ENCODE data around the gene TFAP2D. TPM values are rescaled to one million over a fixed set of nuclear protein-coding genes. Genes with fewer than 3 reads are reported as not detected.

TFAP2D gene
- total RNA-seq, 1 donor from 2014 or later = not detected

- Mint-ChIP-seq H3K27me3 (ENCODE audit: low read depth) (peaks cover 79% of the 10 kb centered on the region), H3K4me3 (peak within 1 kb of the TSS; percentile 80), H3K27ac (peak within 1 kb of the TSS; percentile 63), H3K9me3 (no peaks in the 10 kb centered on the region), H3K36me3 (no peaks in the 10 kb centered on the region), H3K4me1 (peaks cover 34% of the 10 kb centered on the region)
- no peak for DNase-seq (ENCODE audit: low spot score in 2 of 2, unreplicated experiment in 2 of 2)
- no peak for TF ChIP-seq CTCF (IDR thresholded peaks at IDR 0.05; ENCODE audit: unreplicated experiment)
Measured at GRCh38 chr6:50818673-50819072, 105.3 kb downstream of the TFAP2D start, which contains the start of gene TFAP2B. TSS of gene TFAP2B (plus strand) at chr6:50818871. CDS start at chr6:50818892, 21 bp downstream.

- peak overlapping the region; percentile 63 for H3K27ac Mint-ChIP-seq
- peak overlapping the region; percentile 80 for H3K4me3 Mint-ChIP-seq
- H3K9me3 Mint-ChIP-seq = no peaks in the 10 kb centered on the region
- TF ChIP-seq CTCF (IDR thresholded peaks at IDR 0.05; ENCODE audit: unreplicated experiment) = no peak
- peak in 1 of 2 experiments; percentile 64 for DNase-seq (ENCODE audit: low spot score in 2 of 2, unreplicated experiment in 2 of 2)
- no peaks in the 10 kb centered on the region for H3K36me3 Mint-ChIP-seq
- peaks cover 41% of the 10 kb centered on the region for H3K4me1 Mint-ChIP-seq
- H3K27me3 Mint-ChIP-seq (ENCODE audit: low read depth) = peaks cover 79% of the 10 kb centered on the region
Measured at GRCh38 chr6:50819466-50819903, 106.2 kb downstream of the TFAP2D start.

- Mint-ChIP-seq H3K27ac (peak overlapping the region; percentile 92), H3K27me3 (ENCODE audit: low read depth) (peaks cover 85% of the 10 kb centered on the region)
- DNase-seq (ENCODE audit: low spot score in 2 of 2, unreplicated experiment in 2 of 2) = no peak
Measured at GRCh38 chr6:50819904-50820868, 106.9 kb downstream of the TFAP2D start.

GRCh38 chr6:50820869-50821264 lies 107.5 kb downstream of the TFAP2D start:
- no peaks in the 10 kb centered on the region for H3K36me3 Mint-ChIP-seq
- peaks cover 90% of the 10 kb centered on the region for H3K27me3 Mint-ChIP-seq (ENCODE audit: low read depth)
- H3K9me3 Mint-ChIP-seq = no peaks in the 10 kb centered on the region
- H3K4me3 Mint-ChIP-seq = peak overlapping the region; percentile 80
- peaks cover 53% of the 10 kb centered on the region for H3K4me1 Mint-ChIP-seq
- no peak for TF ChIP-seq CTCF (IDR thresholded peaks at IDR 0.05; ENCODE audit: unreplicated experiment)
- no peak for DNase-seq (ENCODE audit: low spot score in 2 of 2, unreplicated experiment in 2 of 2)
- peak overlapping the region; percentile 92 for H3K27ac Mint-ChIP-seq

More at GRCh38 chr6:50819904-50820868, 106.9 kb downstream of the TFAP2D start:
- Mint-ChIP-seq H3K9me3 (no peaks in the 10 kb centered on the region), H3K4me3 (peak overlapping the region; percentile 80), H3K4me1 (peaks cover 47% of the 10 kb centered on the region), H3K36me3 (no peaks in the 10 kb centered on the region)
- TF ChIP-seq CTCF (IDR thresholded peaks at IDR 0.05; ENCODE audit: unreplicated experiment) = no peak

- H3K4me1 Mint-ChIP-seq = peaks cover 57% of the 10 kb centered on the region
- H3K9me3 Mint-ChIP-seq = no peaks in the 10 kb centered on the region
- no peaks in the 10 kb centered on the region for H3K36me3 Mint-ChIP-seq
- no peak for DNase-seq (ENCODE audit: low spot score in 2 of 2, unreplicated experiment in 2 of 2)
- TF ChIP-seq CTCF (IDR thresholded peaks at IDR 0.05; ENCODE audit: unreplicated experiment) = no peak
- peaks cover 94% of the 10 kb centered on the region for H3K27me3 Mint-ChIP-seq (ENCODE audit: low read depth)
- peak overlapping the region; percentile 80 for H3K4me3 Mint-ChIP-seq
- H3K27ac Mint-ChIP-seq = peak overlapping the region; percentile 92
Measured at GRCh38 chr6:50821441-50822077, 108.2 kb downstream of the TFAP2D start.
